Activated CD4-positive, alpha-beta T cell treated with anti-CD3 and anti-CD28 coated beads for 36 hours (primary cell): ENCODE data around the gene MBNL2. TPM values are rescaled to one million over a fixed set of nuclear protein-coding genes. Genes with fewer than 3 reads are reported as not detected.

Experiments used
- ATAC-seq: fragments of 200-7000 bp; cut with Tn5 transposase; one replicate; pipeline ENCODE4 v1.10.0; 2021; ENCODE audit warnings: mild to moderate bottlenecking, moderate library complexity
- CTCF ChIA-PET: fragments of 350-600 bp; sonication (Branson Sonifier 250); formaldehyde crosslinking; loops from one replicate; lab custom pipeline; 2021; ENCODE audit warnings: antibody characterized with exemption; lab: Charles Lee
- POLR2A ChIA-PET: fragments of 350-600 bp; sonication (Branson Sonifier 250); formaldehyde crosslinking; loops from one replicate; lab custom pipeline; 2021; ENCODE audit warnings: antibody characterized with exemption, inconsistent platforms; lab: Charles Lee
- DNase-seq: peaks from one replicate; pipeline ENCODE4 v3.0.0-alpha.2; 2020
- H3K27ac Mint-ChIP-seq: one replicate; pipeline ENCODE4 v1.8.0; 2021; ENCODE audit warnings: mixed read lengths
- H3K27me3 Mint-ChIP-seq: one replicate; pipeline ENCODE4 v1.8.0; 2021; ENCODE audit warnings: mixed read lengths
- H3K36me3 Mint-ChIP-seq: one replicate; pipeline ENCODE4 v1.8.0; 2021; ENCODE audit warnings: low read depth, mixed read lengths
- H3K4me1 Mint-ChIP-seq: one replicate; pipeline ENCODE4 v1.8.0; 2021; ENCODE audit warnings: mixed read lengths
- H3K4me3 Mint-ChIP-seq: one replicate; pipeline ENCODE4 v1.8.0; 2021; ENCODE audit warnings: mild to moderate bottlenecking, moderate library complexity, mixed read lengths
- H3K9me3 Mint-ChIP-seq: one replicate; pipeline ENCODE4 v1.8.0; 2021; ENCODE audit warnings: low read depth, mixed read lengths
- intact Hi-C, 2 experiments: fragments of 100-400 bp; cut with DNase I in 1 of 2; cut with micrococcal nuclease in 1 of 2; formaldehyde crosslinking; loops; one replicate each; pipeline versions ENCODE4 v1.14.2 to v1.15.1; 2022 to 2024; cut with DNase I, micrococcal nuclease
- total RNA-seq, 2 experiments: library from RNA; stranded (reverse); gene quantifications; one replicate each; pipeline ENCODE4 v1.2.3, GENCODE V29; 2021

The MBNL2 gene
- total RNA-seq, 2 experiments from 2014 or later = 16.7 to 24.5 TPM

- Mint-ChIP-seq H3K36me3 (peaks cover 14% of the 10 kb centered on the region), H3K27me3 (no peaks in the 10 kb centered on the region), H3K27ac (no peak overlapping the region), H3K4me1 (no peaks in the 10 kb centered on the region), H3K9me3 (no peaks in the 10 kb centered on the region), H3K4me3 (no peak overlapping the region)
- ATAC-seq (no peak), DNase-seq (no peak)
- ChIA-PET POLR2A (interaction anchor here (0.7 kb wide), 1 partner anchor 144 kb away, joined by 3 read pairs; no protein-coding TSS in a partner anchor), CTCF (interaction anchor here (0.6 to 10.6 kb wide), 2 partner anchors 92 to 244 kb away, joined by 3 to 152 read pairs; no protein-coding TSS in a partner anchor)
- intact Hi-C loops = no loop called here
Observed at GRCh38 chr13:97353927-97354675, 132.0 kb downstream of the MBNL2 start.

- Mint-ChIP-seq H3K4me1 (no peaks in the 10 kb centered on the region), H3K36me3 (peaks cover 14% of the 10 kb centered on the region), H3K27ac (no peak overlapping the region), H3K9me3 (no peaks in the 10 kb centered on the region), H3K27me3 (no peaks in the 10 kb centered on the region), H3K4me3 (no peak overlapping the region)
- POLR2A ChIA-PET = no interaction called here
- no peak for ATAC-seq
- intact Hi-C loops = loop anchor here (5.0 kb wide), 2 partner anchors 133 to 323 kb away; partner anchors contain the start of gene MBNL2 (in 1 of the 2)
- no peak for DNase-seq
- CTCF ChIA-PET = interaction anchor here (10.6 kb wide), 1 partner anchor 244 kb away, joined by 152 read pairs; no protein-coding TSS in a partner anchor
Observed at GRCh38 chr13:97354808-97355207, 132.7 kb downstream of the MBNL2 start.

GRCh38 chr13:97356592-97356991, 134.5 kb downstream of the MBNL2 start:
- no peak for ATAC-seq
- Mint-ChIP-seq H3K9me3 (no peaks in the 10 kb centered on the region), H3K27me3 (no peaks in the 10 kb centered on the region), H3K4me1 (no peaks in the 10 kb centered on the region), H3K4me3 (no peak overlapping the region), H3K27ac (no peak overlapping the region), H3K36me3 (peaks cover 10% of the 10 kb centered on the region)
- ChIA-PET POLR2A (no interaction called here), CTCF (interaction anchor here (0.7 to 10.6 kb wide), 4 partner anchors 12 to 266 kb away, joined by 3 to 152 read pairs (median 30); no protein-coding TSS in a partner anchor)
- intact Hi-C loops = loop anchor here (5.0 kb wide), 2 partner anchors 134 to 324 kb away; partner anchors contain the start of gene MBNL2 (in 1 of the 2)
- DNase-seq = no peak

GRCh38 chr13:97359181-97360057, 137.3 kb downstream of the MBNL2 start:
- no peak overlapping the region for H3K4me3 Mint-ChIP-seq
- intact Hi-C loops = loop anchor here (1.0 to 5.0 kb wide), 6 partner anchors 133 to 341 kb away; partner anchors contain the start of gene MBNL2 (in 1 of the 2)
- peak; percentile 90 for ATAC-seq
- H3K27me3 Mint-ChIP-seq = no peaks in the 10 kb centered on the region
- peak; percentile 58 for DNase-seq
- peaks cover 10% of the 10 kb centered on the region for H3K36me3 Mint-ChIP-seq
- H3K9me3 Mint-ChIP-seq = no peaks in the 10 kb centered on the region
- no peaks in the 10 kb centered on the region for H3K4me1 Mint-ChIP-seq
- ChIA-PET POLR2A (no interaction called here), CTCF (interaction anchor here (0.6 to 10.6 kb wide), 14 partner anchors 8 to 263 kb away, joined by 3 to 152 read pairs (median 6); partner anchors contain the start of gene MBNL2)
- no peak overlapping the region for H3K27ac Mint-ChIP-seq

- H3K27me3 Mint-ChIP-seq = no peaks in the 10 kb centered on the region
- ATAC-seq (no peak), DNase-seq (no peak)
- POLR2A ChIA-PET = no interaction called here
- H3K4me1 Mint-ChIP-seq = peaks cover 4% of the 10 kb centered on the region
- no peak overlapping the region for H3K4me3 Mint-ChIP-seq
- no peaks in the 10 kb centered on the region for H3K9me3 Mint-ChIP-seq
- H3K36me3 Mint-ChIP-seq = peaks cover 10% of the 10 kb centered on the region
- intact Hi-C loops = no loop called here
- CTCF ChIA-PET = interaction anchor here (0.6 to 10.6 kb wide), 8 partner anchors 8 to 437 kb away, joined by 3 to 152 read pairs (median 8); partner anchors contain the start of gene MBNL2
- H3K27ac Mint-ChIP-seq = no peak overlapping the region
Observed at GRCh38 chr13:97360610-97361009, 138.5 kb downstream of the MBNL2 start.

GRCh38 chr13:97364031-97364430, 141.9 kb downstream of the MBNL2 start:
- no peak overlapping the region for H3K27ac Mint-ChIP-seq
- H3K4me3 Mint-ChIP-seq = no peak overlapping the region
- no peak for ATAC-seq
- intact Hi-C loops = no loop called here
- H3K36me3 Mint-ChIP-seq = peaks cover 15% of the 10 kb centered on the region
- ChIA-PET POLR2A (no interaction called here), CTCF (interaction anchor here (0.7 to 1.8 kb wide), 5 partner anchors 15 to 346 kb away, joined by 3 to 4 read pairs (median 3); no protein-coding TSS in a partner anchor)
- H3K27me3 Mint-ChIP-seq = no peaks in the 10 kb centered on the region
- no peak for DNase-seq
- peaks cover 15% of the 10 kb centered on the region for H3K4me1 Mint-ChIP-seq
- no peaks in the 10 kb centered on the region for H3K9me3 Mint-ChIP-seq

- Mint-ChIP-seq H3K36me3 (peaks cover 15% of the 10 kb centered on the region), H3K27me3 (no peaks in the 10 kb centered on the region), H3K4me3 (no peak overlapping the region), H3K27ac (no peak overlapping the region), H3K4me1 (peaks cover 21% of the 10 kb centered on the region), H3K9me3 (no peaks in the 10 kb centered on the region)
- ATAC-seq (peak; percentile 39), DNase-seq (no peak)
- intact Hi-C loops = no loop called here
- ChIA-PET CTCF (interaction anchor here (0.7 to 1.8 kb wide), 4 partner anchors 15 to 347 kb away, joined by 3 to 7 read pairs (median 4); no protein-coding TSS in a partner anchor), POLR2A (no interaction called here)
Observed at GRCh38 chr13:97364827-97365226, 142.7 kb downstream of the MBNL2 start.

GRCh38 chr13:97366172-97366688, 144.1 kb downstream of the MBNL2 start:
- Mint-ChIP-seq H3K9me3 (no peaks in the 10 kb centered on the region), H3K4me1 (peaks cover 21% of the 10 kb centered on the region), H3K27me3 (no peaks in the 10 kb centered on the region), H3K4me3 (no peak overlapping the region), H3K27ac (no peak overlapping the region), H3K36me3 (peaks cover 15% of the 10 kb centered on the region)
- CTCF ChIA-PET = interaction anchor here (1.4 to 5.7 kb wide), 3 partner anchors 8 to 259 kb away, joined by 6 to 35 read pairs (median 7); no protein-coding TSS in a partner anchor
- POLR2A ChIA-PET = interaction anchor here (0.6 kb wide), 1 partner anchor 270 kb away, joined by 3 read pairs; no protein-coding TSS in a partner anchor
- no peak for DNase-seq
- ATAC-seq = no peak
- intact Hi-C loops = no loop called here

GRCh38 chr13:97367016-97367822, 145.1 kb downstream of the MBNL2 start:
- Mint-ChIP-seq H3K27ac (no peak overlapping the region), H3K4me1 (peaks cover 21% of the 10 kb centered on the region), H3K4me3 (no peak overlapping the region), H3K36me3 (peaks cover 12% of the 10 kb centered on the region), H3K27me3 (no peaks in the 10 kb centered on the region), H3K9me3 (no peaks in the 10 kb centered on the region)
- POLR2A ChIA-PET = no interaction called here
- ATAC-seq (no peak), DNase-seq (no peak)
- intact Hi-C loops = no loop called here
- CTCF ChIA-PET = interaction anchor here (1.0 to 5.7 kb wide), 3 partner anchors 9 to 260 kb away, joined by 3 to 35 read pairs (median 6); no protein-coding TSS in a partner anchor

GRCh38 chr13:97369261-97369893, 147.2 kb downstream of the MBNL2 start:
- Mint-ChIP-seq H3K36me3 (peaks cover 9% of the 10 kb centered on the region), H3K9me3 (no peaks in the 10 kb centered on the region), H3K27ac (peak overlapping the region; percentile 73), H3K4me1 (peaks cover 21% of the 10 kb centered on the region), H3K27me3 (no peaks in the 10 kb centered on the region), H3K4me3 (peak overlapping the region; percentile 72)
- peak; percentile 49 for ATAC-seq
- CTCF ChIA-PET = interaction anchor here (0.6 to 5.7 kb wide), 4 partner anchors 11 to 261 kb away, joined by 3 to 35 read pairs (median 12); no protein-coding TSS in a partner anchor
- intact Hi-C loops = no loop called here
- no peak for DNase-seq
- POLR2A ChIA-PET = no interaction called here
